Fibroblast of lung (primary cell): ENCODE measurements around the gene DRAXIN.

Experiments
- EZH2 ChIP-seq: IDR thresholded peaks from 2 replicates; pipeline ENCODE4 v1.5.1; 2012; ENCODE audit warnings: low read length, control low read depth, mild to moderate bottlenecking; ENCODE audit errors: missing control alignments
- TF ChIP-seq, protein P1 (sequence below), 2 donors: IDR thresholded peaks in 1 of 2; conservative IDR thresholded peaks in 1 of 2; 1 replicate in 1 of 2; 2 replicates in 1 of 2; pipeline ENCODE4 v1.5.1; 2011 to 2012; ENCODE audit warnings: low read length in 2 of 2, control low read depth in 1 of 2, inconsistent platforms in 1 of 2, low read depth in 1 of 2, mild to moderate bottlenecking in 1 of 2

GRCh38 chr1:11708554-11709350, 17.2 kb downstream of the DRAXIN start:
- TF ChIP-seq, protein P1, sequence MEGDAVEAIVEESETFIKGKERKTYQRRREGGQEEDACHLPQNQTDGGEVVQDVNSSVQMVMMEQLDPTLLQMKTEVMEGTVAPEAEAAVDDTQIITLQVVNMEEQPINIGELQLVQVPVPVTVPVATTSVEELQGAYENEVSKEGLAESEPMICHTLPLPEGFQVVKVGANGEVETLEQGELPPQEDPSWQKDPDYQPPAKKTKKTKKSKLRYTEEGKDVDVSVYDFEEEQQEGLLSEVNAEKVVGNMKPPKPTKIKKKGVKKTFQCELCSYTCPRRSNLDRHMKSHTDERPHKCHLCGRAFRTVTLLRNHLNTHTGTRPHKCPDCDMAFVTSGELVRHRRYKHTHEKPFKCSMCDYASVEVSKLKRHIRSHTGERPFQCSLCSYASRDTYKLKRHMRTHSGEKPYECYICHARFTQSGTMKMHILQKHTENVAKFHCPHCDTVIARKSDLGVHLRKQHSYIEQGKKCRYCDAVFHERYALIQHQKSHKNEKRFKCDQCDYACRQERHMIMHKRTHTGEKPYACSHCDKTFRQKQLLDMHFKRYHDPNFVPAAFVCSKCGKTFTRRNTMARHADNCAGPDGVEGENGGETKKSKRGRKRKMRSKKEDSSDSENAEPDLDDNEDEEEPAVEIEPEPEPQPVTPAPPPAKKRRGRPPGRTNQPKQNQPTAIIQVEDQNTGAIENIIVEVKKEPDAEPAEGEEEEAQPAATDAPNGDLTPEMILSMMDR (conservative IDR thresholded peaks at IDR 0.05 in 1 of 2, IDR thresholded peaks at IDR 0.05 in 1 of 2; ENCODE audit: low read depth in 1 of 2, low read length in 2 of 2): no peak
- TF ChIP-seq EZH2: no peak
